ENCODE results near the gene PLA2G5.
"Not testable (repeated sequence)": the region's sequence is repeated elsewhere in the genome, so short reads cannot be mapped to it uniquely, and the experiment has no call there.

Gene PLA2G5

DNA sequence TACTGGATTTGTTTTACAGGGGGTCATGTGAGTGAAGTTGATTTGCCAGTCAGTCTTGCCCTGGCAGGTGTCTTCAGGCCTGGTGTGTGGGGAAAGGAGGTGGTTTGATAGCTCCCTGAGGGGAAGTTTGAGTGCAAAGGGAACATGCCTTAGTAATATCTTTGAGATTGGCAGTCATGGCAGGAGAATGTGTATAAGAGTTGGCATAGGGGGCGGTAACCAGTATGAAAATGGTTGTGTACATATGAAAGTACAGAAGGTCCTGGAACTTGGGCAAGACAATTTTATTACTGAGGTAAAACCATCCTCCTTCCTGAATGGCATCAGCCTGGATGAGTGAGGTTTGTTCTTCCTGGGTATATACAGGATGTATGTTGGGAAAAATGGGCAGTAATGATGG, 37.6 kb upstream of the PLA2G5 start:
- TF ChIP-seq, protein P1, sequence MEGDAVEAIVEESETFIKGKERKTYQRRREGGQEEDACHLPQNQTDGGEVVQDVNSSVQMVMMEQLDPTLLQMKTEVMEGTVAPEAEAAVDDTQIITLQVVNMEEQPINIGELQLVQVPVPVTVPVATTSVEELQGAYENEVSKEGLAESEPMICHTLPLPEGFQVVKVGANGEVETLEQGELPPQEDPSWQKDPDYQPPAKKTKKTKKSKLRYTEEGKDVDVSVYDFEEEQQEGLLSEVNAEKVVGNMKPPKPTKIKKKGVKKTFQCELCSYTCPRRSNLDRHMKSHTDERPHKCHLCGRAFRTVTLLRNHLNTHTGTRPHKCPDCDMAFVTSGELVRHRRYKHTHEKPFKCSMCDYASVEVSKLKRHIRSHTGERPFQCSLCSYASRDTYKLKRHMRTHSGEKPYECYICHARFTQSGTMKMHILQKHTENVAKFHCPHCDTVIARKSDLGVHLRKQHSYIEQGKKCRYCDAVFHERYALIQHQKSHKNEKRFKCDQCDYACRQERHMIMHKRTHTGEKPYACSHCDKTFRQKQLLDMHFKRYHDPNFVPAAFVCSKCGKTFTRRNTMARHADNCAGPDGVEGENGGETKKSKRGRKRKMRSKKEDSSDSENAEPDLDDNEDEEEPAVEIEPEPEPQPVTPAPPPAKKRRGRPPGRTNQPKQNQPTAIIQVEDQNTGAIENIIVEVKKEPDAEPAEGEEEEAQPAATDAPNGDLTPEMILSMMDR (IDR thresholded peaks at IDR 0.05; ENCODE audit: control insufficient read depth, extremely low read depth, insufficient read depth) = no peak
- H3K4me3 ChIP-seq (ENCODE audit: low read depth, low read length) = no peak overlapping the region
- DNase-seq (ENCODE audit: low read depth) = peak; percentile 93

DNA sequence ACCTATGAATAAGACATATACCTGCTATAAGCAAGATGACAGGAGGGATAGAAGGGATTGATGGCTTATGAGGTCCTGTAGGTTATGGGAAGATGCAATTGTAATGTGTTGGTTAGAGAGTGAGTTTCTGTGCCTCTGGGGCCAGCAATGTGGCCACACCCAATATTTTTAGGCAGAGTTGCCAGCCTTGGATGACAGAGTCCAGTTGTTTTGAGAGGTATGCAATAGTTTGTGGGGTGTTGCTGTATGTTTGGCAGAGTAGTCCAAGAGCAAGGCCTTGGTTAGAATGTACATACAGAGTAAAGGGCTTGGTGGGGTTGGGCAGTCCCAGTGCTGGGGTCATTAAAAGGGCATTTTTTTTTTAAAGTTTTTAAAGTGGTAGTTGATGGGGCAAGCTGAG, 36.6 kb upstream of the PLA2G5 start:
- no peak overlapping the region for H3K4me3 ChIP-seq (ENCODE audit: low read depth, low read length)
- TF ChIP-seq, protein P1 (IDR thresholded peaks at IDR 0.05; ENCODE audit: control insufficient read depth, extremely low read depth, insufficient read depth) = no peak
- no peak for DNase-seq (ENCODE audit: low read depth)

GRCh38 chr1:20035114-20035513, 34.9 kb upstream of the PLA2G5 start:
- DNase-seq (ENCODE audit: low read depth) = no peak
- TF ChIP-seq, protein P1 (IDR thresholded peaks at IDR 0.05; ENCODE audit: control insufficient read depth, extremely low read depth, insufficient read depth) = no peak
- H3K4me3 ChIP-seq (ENCODE audit: low read depth, low read length) = no peak overlapping the region

GRCh38 chr1:20037877-20038276, 32.1 kb upstream of the PLA2G5 start:
- TF ChIP-seq, protein P1 (IDR thresholded peaks at IDR 0.05; ENCODE audit: control insufficient read depth, extremely low read depth, insufficient read depth) = no peak
- no peak overlapping the region for H3K4me3 ChIP-seq (ENCODE audit: low read depth, low read length)
- DNase-seq (ENCODE audit: low read depth) = no peak

- TF ChIP-seq, protein P1 (IDR thresholded peaks at IDR 0.05; ENCODE audit: control insufficient read depth, extremely low read depth, insufficient read depth) = no peak
- DNase-seq (ENCODE audit: low read depth) = no peak
Measured at GRCh38 chr1:20047096-20047495, 22.9 kb upstream of the PLA2G5 start.

DNA sequence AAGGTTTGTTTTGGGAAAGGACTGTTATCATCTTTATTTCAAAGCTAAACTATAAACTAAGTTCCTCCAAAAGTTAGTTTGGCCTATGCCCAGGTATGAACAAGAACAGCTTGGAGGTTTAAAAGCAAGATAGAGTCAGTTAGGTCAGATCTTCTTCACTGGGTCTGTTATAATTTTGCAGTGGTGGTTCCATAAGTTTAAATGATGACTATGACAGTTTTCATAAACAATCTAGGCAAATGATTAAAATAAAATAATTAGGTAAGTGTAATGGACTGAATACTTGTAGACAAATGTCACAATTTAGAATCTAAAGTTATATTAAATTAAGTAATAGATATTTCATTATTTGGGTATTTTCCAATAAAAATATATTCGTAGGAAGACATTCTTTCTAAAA, 21.4 kb upstream of the PLA2G5 start:
- DNase-seq (ENCODE audit: low read depth) = no peak
- no peak overlapping the region for H3K4me3 ChIP-seq (ENCODE audit: low read depth, low read length)
- TF ChIP-seq, protein P1 (IDR thresholded peaks at IDR 0.05; ENCODE audit: control insufficient read depth, extremely low read depth, insufficient read depth) = no peak

More at GRCh38 chr1:20047096-20047495, 22.9 kb upstream of the PLA2G5 start:
- H3K4me3 ChIP-seq (ENCODE audit: low read depth, low read length) = no peak overlapping the region

DNA sequence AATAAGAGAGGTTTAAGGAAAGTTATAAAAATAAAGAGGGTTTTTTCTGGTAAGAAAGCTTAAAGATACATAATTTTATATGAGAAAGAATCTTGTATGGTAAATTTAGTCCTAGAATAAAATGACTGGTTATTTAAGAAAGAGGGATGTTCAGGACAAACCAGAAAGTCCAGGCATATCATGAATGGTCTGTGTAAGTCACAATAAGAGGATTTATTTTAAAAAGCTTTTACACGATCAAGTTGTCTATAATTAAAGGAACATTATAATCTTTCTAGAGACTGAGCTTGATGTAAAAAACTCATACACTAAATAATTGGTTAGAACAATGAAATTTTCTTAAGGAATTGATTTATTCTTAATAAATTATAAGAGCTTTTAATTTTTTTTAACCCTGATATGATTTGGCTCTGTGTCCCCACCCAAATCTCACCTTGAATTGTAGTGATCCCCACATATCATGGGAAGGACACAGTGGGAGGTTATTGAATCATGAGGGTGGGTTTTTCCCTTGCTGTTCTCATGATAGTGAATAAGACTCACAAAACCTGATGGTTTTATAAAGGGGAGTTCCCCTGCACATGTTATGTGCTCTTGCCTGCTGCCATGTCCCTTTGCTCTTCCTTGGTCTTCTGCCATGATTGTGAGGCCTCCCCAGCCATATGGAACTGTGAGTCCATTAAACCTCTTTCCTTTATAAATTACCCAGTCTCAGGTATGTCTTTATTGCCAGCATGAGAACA, 20.8 kb upstream of the PLA2G5 start:
- not testable (repeated sequence) for H3K4me3 ChIP-seq (ENCODE audit: low read depth, low read length); DNase-seq (ENCODE audit: low read depth)

Data from LNCaP clone FGC (cell line).